Measurements from ENCODE around the gene MINDY4.

DNA sequence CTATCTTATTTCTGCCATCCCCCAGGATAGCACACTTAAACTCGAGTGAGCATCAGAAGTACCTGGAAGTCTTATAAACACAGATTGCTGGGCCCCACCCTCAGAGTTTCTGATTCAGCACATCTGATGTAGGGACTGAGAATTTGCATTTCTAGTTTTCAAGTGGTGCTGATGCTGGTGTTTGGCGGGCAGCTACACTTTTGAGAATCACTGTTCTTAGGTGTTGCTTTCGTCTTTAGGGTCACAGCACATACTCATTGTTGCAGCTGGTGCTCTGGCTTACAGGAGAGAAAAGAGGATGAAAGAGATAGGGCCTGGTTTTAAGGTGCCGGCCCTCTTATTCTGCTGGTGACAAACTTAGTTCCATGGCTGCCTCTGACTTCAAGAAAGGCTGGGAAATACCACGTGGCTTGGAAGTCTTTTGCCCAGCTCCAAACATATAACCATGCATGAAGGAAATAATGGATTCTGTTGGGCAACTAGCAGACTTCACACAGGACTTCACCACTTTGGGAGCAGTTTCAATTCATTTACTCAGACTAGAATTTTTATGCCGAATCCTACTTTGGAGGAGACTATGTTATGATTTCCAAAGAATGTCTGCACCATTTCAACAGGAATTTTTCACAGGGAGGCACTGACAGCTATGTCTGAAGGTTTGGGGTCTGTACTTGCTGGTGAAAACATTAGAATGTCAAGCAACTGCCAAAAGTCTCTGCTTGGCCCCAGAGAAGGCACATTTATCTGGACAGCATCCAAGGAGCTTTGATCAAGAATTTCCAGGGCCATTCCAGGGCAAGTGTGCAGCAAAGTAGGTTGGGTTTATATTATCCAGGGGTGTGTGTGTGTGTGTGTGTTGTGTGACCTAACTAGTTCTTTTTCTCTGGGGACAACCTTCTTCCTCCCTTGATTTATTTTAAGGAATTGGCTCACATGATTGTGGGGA, 6.9 kb upstream of the MINDY4 start:
- TF ChIP-seq EZH2 (IDR thresholded peaks at IDR 0.05; ENCODE audit: borderline replicate concordance, insufficient read depth, low read depth, low read length, poor library complexity, severe bottlenecking) = no peak
- TF ChIP-seq, protein P1, sequence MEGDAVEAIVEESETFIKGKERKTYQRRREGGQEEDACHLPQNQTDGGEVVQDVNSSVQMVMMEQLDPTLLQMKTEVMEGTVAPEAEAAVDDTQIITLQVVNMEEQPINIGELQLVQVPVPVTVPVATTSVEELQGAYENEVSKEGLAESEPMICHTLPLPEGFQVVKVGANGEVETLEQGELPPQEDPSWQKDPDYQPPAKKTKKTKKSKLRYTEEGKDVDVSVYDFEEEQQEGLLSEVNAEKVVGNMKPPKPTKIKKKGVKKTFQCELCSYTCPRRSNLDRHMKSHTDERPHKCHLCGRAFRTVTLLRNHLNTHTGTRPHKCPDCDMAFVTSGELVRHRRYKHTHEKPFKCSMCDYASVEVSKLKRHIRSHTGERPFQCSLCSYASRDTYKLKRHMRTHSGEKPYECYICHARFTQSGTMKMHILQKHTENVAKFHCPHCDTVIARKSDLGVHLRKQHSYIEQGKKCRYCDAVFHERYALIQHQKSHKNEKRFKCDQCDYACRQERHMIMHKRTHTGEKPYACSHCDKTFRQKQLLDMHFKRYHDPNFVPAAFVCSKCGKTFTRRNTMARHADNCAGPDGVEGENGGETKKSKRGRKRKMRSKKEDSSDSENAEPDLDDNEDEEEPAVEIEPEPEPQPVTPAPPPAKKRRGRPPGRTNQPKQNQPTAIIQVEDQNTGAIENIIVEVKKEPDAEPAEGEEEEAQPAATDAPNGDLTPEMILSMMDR (IDR thresholded peaks at IDR 0.05) = no peak
